WTC11 (cell line): ENCODE measurements around the gene SPTAN1. TPM values are rescaled to one million over a fixed set of nuclear protein-coding genes. Genes with fewer than 3 reads are reported as not detected.

Experiments
- ATAC-seq: fragments of 200-7000 bp; cut with Tn5 transposase; 2 replicates; pipeline ENCODE4 v1.10.0; 2021; ENCODE audit warnings: mild to moderate bottlenecking, moderate library complexity
- CTCF ChIA-PET: fragments of 300-600 bp; sonication (Branson Sonifier 250); formaldehyde crosslinking; loops from one replicate; lab custom pipeline; 2021; ENCODE audit warnings: antibody characterized with exemption; lab: Charles Lee
- POLR2A ChIA-PET: fragments of 350-600 bp; sonication (Branson Sonifier 250); formaldehyde crosslinking; loops from one replicate; lab custom pipeline; 2021; ENCODE audit warnings: antibody characterized with exemption; lab: Charles Lee
- DNase-seq: peaks from one replicate; pipeline ENCODE4 v3.0.0; 2021; ENCODE audit warnings: low spot score
- H3K27ac Mint-ChIP-seq: 2 replicates; pipeline ENCODE4 v1.8.0; 2021; ENCODE audit warnings: mixed read lengths
- H3K27me3 Mint-ChIP-seq: 2 replicates; pipeline ENCODE4 v1.8.0; 2021; ENCODE audit warnings: low read depth, mild to moderate bottlenecking, moderate library complexity, mixed read lengths
- H3K36me3 Mint-ChIP-seq: 2 replicates; pipeline ENCODE4 v1.8.0; 2021; ENCODE audit warnings: mixed read lengths
- H3K4me1 Mint-ChIP-seq: 2 replicates; pipeline ENCODE4 v1.8.0; 2022; ENCODE audit warnings: mixed read lengths
- H3K4me3 Mint-ChIP-seq: 2 replicates; pipeline ENCODE4 v1.8.0; 2021; ENCODE audit warnings: mild to moderate bottlenecking, moderate library complexity, mixed read lengths
- H3K9me3 Mint-ChIP-seq: 2 replicates; pipeline ENCODE4 v1.8.0; 2021; ENCODE audit warnings: mixed read lengths
- ATF1 ChIP-seq: sonication (generic); formaldehyde crosslinking; IDR thresholded peaks from 2 replicates; pipeline ENCODE4 v1.8.1; 2023; ENCODE audit warnings: mild to moderate bottlenecking, moderate library complexity, missing genetic modification reagents
- CTCF ChIP-seq: fragments of 200-600 bp; IDR thresholded peaks from 2 replicates; pipeline ENCODE4 v1.8.0; 2022; ENCODE audit warnings: antibody characterized with exemption
- ELF4 ChIP-seq: sonication (generic); formaldehyde crosslinking; IDR thresholded peaks from 2 replicates; pipeline ENCODE4 v1.8.1; 2022; ENCODE audit warnings: low read depth, mild to moderate bottlenecking, moderate library complexity, missing genetic modification reagents
- EMX1 ChIP-seq: fragments of 250-450 bp; sonication (Bioruptor Pico); IDR thresholded peaks from 2 replicates; pipeline ENCODE4 v1.8.0; 2021; ENCODE audit warnings: mild to moderate bottlenecking
- ESRRA ChIP-seq: sonication (generic); formaldehyde crosslinking; IDR thresholded peaks from 2 replicates; pipeline ENCODE4 v1.8.1; 2022; ENCODE audit warnings: mild to moderate bottlenecking, missing genetic modification reagents, borderline replicate concordance
- FOXP1 ChIP-seq: sonication (generic); formaldehyde crosslinking; IDR thresholded peaks from 2 replicates; pipeline ENCODE4 v1.8.0; 2022; ENCODE audit warnings: missing genetic modification reagents, mild to moderate bottlenecking, moderate library complexity, borderline replicate concordance
- IRF2 ChIP-seq: sonication (generic); formaldehyde crosslinking; IDR thresholded peaks from 2 replicates; pipeline ENCODE4 v1.8.0; 2022; ENCODE audit warnings: low read depth, missing genetic modification reagents, borderline replicate concordance
- JAZF1 ChIP-seq: fragments of 250-450 bp; sonication (Bioruptor Pico); IDR thresholded peaks from 2 replicates; pipeline ENCODE4 v1.9.0; 2021; ENCODE audit warnings: moderate library complexity, mild to moderate bottlenecking, inconsistent platforms
- KAT7 ChIP-seq: sonication (generic); formaldehyde crosslinking; IDR thresholded peaks from 2 replicates; pipeline ENCODE4 v1.8.1; 2023; ENCODE audit warnings: missing genetic modification reagents, mild to moderate bottlenecking, borderline replicate concordance
- MYBL2 ChIP-seq: sonication (generic); formaldehyde crosslinking; IDR thresholded peaks from 2 replicates; pipeline ENCODE4 v1.8.1; 2023; ENCODE audit warnings: mild to moderate bottlenecking, moderate library complexity, missing genetic modification reagents
- NFATC4 ChIP-seq: fragments of 250-450 bp; sonication (Bioruptor Pico); IDR thresholded peaks from 2 replicates; pipeline ENCODE4 v1.9.0; 2021; ENCODE audit warnings: mild to moderate bottlenecking
- NFE2L1 ChIP-seq: sonication (generic); formaldehyde crosslinking; IDR thresholded peaks from 2 replicates; pipeline ENCODE4 v1.8.1; 2023; ENCODE audit warnings: missing genetic modification reagents
- PRDM15 ChIP-seq: sonication (generic); formaldehyde crosslinking; IDR thresholded peaks from 2 replicates; pipeline ENCODE4 v1.8.0; 2022; ENCODE audit warnings: missing genetic modification reagents
- RORB ChIP-seq: fragments of 250-450 bp; sonication (Bioruptor Pico); IDR thresholded peaks from 2 replicates; pipeline ENCODE4 v1.9.0; 2021; ENCODE audit warnings: mild to moderate bottlenecking
- SP1 ChIP-seq: sonication (generic); formaldehyde crosslinking; conservative IDR thresholded peaks from 2 replicates; pipeline ENCODE4 v1.8.1; 2022; ENCODE audit warnings: missing genetic modification reagents
- STAT6 ChIP-seq: sonication (generic); formaldehyde crosslinking; conservative IDR thresholded peaks from 2 replicates; pipeline ENCODE4 v1.8.1; 2023; ENCODE audit warnings: mild to moderate bottlenecking, low read depth, missing genetic modification reagents, moderate library complexity
- TEAD4 ChIP-seq: sonication (generic); formaldehyde crosslinking; IDR thresholded peaks from 2 replicates; pipeline ENCODE4 v1.8.0; 2022; ENCODE audit warnings: mild to moderate bottlenecking, missing genetic modification reagents
- TP53 ChIP-seq: sonication (generic); formaldehyde crosslinking; IDR thresholded peaks from 2 replicates; pipeline ENCODE4 v1.8.1; 2023; ENCODE audit warnings: mild to moderate bottlenecking, missing genetic modification reagents
- USF2 ChIP-seq: sonication (generic); formaldehyde crosslinking; IDR thresholded peaks from 2 replicates; pipeline ENCODE4 v1.8.1; 2023; ENCODE audit warnings: mild to moderate bottlenecking, missing genetic modification reagents, moderate library complexity
- ZNF121 ChIP-seq: sonication (generic); formaldehyde crosslinking; IDR thresholded peaks from 2 replicates; pipeline ENCODE4 v1.8.0; 2023; ENCODE audit warnings: missing genetic modification reagents
- ZNF138 ChIP-seq: sonication (generic); formaldehyde crosslinking; conservative IDR thresholded peaks from 2 replicates; pipeline ENCODE4 v1.8.1; 2022; ENCODE audit warnings: mild to moderate bottlenecking, moderate library complexity, missing genetic modification reagents
- ZNF219 ChIP-seq: sonication (generic); formaldehyde crosslinking; IDR thresholded peaks from 2 replicates; pipeline ENCODE4 v1.8.0; 2023; ENCODE audit warnings: missing genetic modification reagents, mild to moderate bottlenecking, borderline replicate concordance
- ZNF232 ChIP-seq: sonication (generic); formaldehyde crosslinking; IDR thresholded peaks from 2 replicates; pipeline ENCODE4 v1.8.0; 2022; ENCODE audit warnings: mild to moderate bottlenecking, missing genetic modification reagents
- ZNF317 ChIP-seq: sonication (generic); formaldehyde crosslinking; IDR thresholded peaks from 2 replicates; pipeline ENCODE4 v1.8.1; 2023; ENCODE audit warnings: low read depth, mild to moderate bottlenecking, moderate library complexity, missing genetic modification reagents, borderline replicate concordance
- ZNF423 ChIP-seq: fragments of 250-450 bp; sonication (Bioruptor Pico); IDR thresholded peaks from 2 replicates; pipeline ENCODE4 v2.1.2; 2022; ENCODE audit warnings: mild to moderate bottlenecking, moderate library complexity
- total RNA-seq: library from RNA; stranded (reverse); gene quantifications from 3 replicates; pipeline ENCODE4 v1.2.3, GENCODE V29; 2021
- TF ChIP-seq, protein P1 (sequence below): fragments of 250-450 bp; sonication (Bioruptor Pico); IDR thresholded peaks from 2 replicates; pipeline ENCODE4 v2.1.2; 2022; ENCODE audit warnings: mild to moderate bottlenecking, moderate library complexity

Gene SPTAN1
- total RNA-seq, 1 experiment from 2014 or later, result 255 TPM

DNA sequence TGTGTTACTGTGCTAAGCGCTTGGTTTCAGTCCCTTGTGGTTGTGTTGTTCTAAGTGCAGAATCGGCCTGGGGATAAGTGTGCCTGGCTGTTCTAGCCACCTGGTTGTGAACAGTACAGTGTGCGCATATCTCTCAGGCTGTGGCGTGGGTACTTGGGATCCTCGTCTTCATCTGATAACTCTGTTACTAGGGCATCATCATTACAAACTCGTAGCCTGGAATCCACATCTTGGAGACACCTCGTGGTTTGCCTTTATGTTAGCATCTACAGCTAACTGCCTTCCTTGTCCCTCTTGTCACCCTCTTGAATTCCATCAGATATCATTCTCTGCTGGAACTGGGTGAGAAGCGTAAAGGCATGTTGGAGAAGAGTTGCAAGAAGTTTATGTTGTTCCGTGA, 41.5 kb downstream of the SPTAN1 start (continued):
- no peak for TF ChIP-seq KAT7 (CRISPR knock-in tag)
- TF ChIP-seq ZNF219 (CRISPR knock-in tag), result no peak
- TF ChIP-seq ZNF232, result no peak
- TF ChIP-seq, protein P1, sequence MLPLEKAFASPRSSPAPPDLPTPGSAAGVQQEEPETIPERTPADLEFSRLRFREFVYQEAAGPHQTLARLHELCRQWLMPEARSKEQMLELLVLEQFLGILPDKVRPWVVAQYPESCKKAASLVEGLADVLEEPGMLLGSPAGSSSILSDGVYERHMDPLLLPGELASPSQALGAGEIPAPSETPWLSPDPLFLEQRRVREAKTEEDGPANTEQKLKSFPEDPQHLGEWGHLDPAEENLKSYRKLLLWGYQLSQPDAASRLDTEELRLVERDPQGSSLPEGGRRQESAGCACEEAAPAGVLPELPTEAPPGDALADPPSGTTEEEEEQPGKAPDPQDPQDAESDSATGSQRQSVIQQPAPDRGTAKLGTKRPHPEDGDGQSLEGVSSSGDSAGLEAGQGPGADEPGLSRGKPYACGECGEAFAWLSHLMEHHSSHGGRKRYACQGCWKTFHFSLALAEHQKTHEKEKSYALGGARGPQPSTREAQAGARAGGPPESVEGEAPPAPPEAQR, result no peak
- TF ChIP-seq STAT6 (CRISPR knock-in tag), result no peak
- TF ChIP-seq ZNF121, result no peak

GRCh38 chr9:128595471-128595870, 43.1 kb downstream of the SPTAN1 start:
- no peak for DNase-seq
- Mint-ChIP-seq H3K4me1 (no peaks in the 10 kb centered on the region), H3K27me3 (no peaks in the 10 kb centered on the region), H3K4me3 (no peak overlapping the region), H3K27ac (no peak overlapping the region), H3K36me3 (peaks cover 78% of the 10 kb centered on the region), H3K9me3 (no peaks in the 10 kb centered on the region)
- no peak for ATAC-seq
- POLR2A ChIA-PET, result no interaction called here
- CTCF ChIA-PET, result interaction anchor here (0.9 kb wide), 1 partner anchor 397 kb away, joined by 3 read pairs; no protein-coding TSS in a partner anchor
- TF ChIP-seq NFATC4 (CRISPR knock-in tag) (no peak), NFE2L1 (CRISPR knock-in tag) (no peak), ZNF317 (no peak), KAT7 (CRISPR knock-in tag) (no peak), SP1 (CRISPR knock-in tag) (no peak), RORB (CRISPR knock-in tag) (no peak), ATF1 (CRISPR knock-in tag) (no peak), JAZF1 (CRISPR knock-in tag) (no peak)

- ATAC-seq (no peak), DNase-seq (no peak)
- Mint-ChIP-seq H3K4me3 (no peak overlapping the region), H3K27ac (no peak overlapping the region; the same call in 1 of the 2 replicates), H3K4me1 (no peaks in the 10 kb centered on the region), H3K9me3 (no peaks in the 10 kb centered on the region), H3K36me3 (peaks cover 71% of the 10 kb centered on the region), H3K27me3 (no peaks in the 10 kb centered on the region)
- CTCF ChIA-PET, result no interaction called here
- POLR2A ChIA-PET, result interaction anchor here (0.7 kb wide), 1 partner anchor 21 kb away, joined by 4 read pairs; no protein-coding TSS in a partner anchor
- no peak for TF ChIP-seq FOXP1
- TF ChIP-seq TP53 (CRISPR knock-in tag), result no peak
- TF ChIP-seq CTCF, result no peak
- TF ChIP-seq ZNF219 (CRISPR knock-in tag), result no peak
- TF ChIP-seq PRDM15 (CRISPR knock-in tag), result no peak
- TF ChIP-seq ELF4 (CRISPR knock-in tag), result no peak
- no peak for TF ChIP-seq MYBL2 (CRISPR knock-in tag)
- no peak for TF ChIP-seq ESRRA (CRISPR knock-in tag)
- TF ChIP-seq USF2 (CRISPR knock-in tag), result no peak
- TF ChIP-seq ZNF138 (CRISPR knock-in tag), result no peak
- no peak for TF ChIP-seq ZNF423
- TF ChIP-seq EMX1 (CRISPR knock-in tag), result no peak
- TF ChIP-seq IRF2 (CRISPR knock-in tag), result no peak
- TF ChIP-seq TEAD4 (CRISPR knock-in tag), result no peak
These were observed 47.7 kb downstream of the SPTAN1 start for GRCh38 chr9:128600099-128600498.
